ENCODE measurements around the gene NANOS2.

- TF ChIP-seq CTCF (IDR thresholded peaks at IDR 0.05 in 8 of 11, conservative IDR thresholded peaks at IDR 0.05 in 3 of 11) (no peak), POLR2AphosphoS5 (IDR thresholded peaks at IDR 0.05) (no peak), POLR2A (IDR thresholded peaks at IDR 0.05) (no peak)
Observed at GRCh38 chr19:45931055-45931454, 16.5 kb upstream of the NANOS2 start.

Data from spleen (tissue), 7 donors.